Measurements from ENCODE around the gene ROR2.

GRCh38 chr9:91716815-91717214 is 233.2 kb downstream of the ROR2 start:
- TF ChIP-seq CTCF (IDR thresholded peaks at IDR 0.05) (no peak), ZFX (IDR thresholded peaks at IDR 0.05; ENCODE audit: borderline replicate concordance) (no peak)

All from 22Rv1 (cell line).